ENCODE data around the gene PCDH18.
"Not testable (repeated sequence)": the region's sequence is repeated elsewhere in the genome, so short reads cannot be mapped to it uniquely, and the experiment has no call there.

Gene PCDH18

GRCh38 chr4:137531986-137532868, at the start of gene PCDH18:
Gene PCDH18, minus strand, starts transcription at chr4:137532494. Its CDS starts 406 bp downstream, at chr4:137532088.
- no peak for DNase-seq

GRCh38 chr4:137576446-137576845, 44.2 kb upstream of the PCDH18 start:
- no peak for DNase-seq

- DNase-seq: no peak
Measured at GRCh38 chr4:137572647-137573046, 40.4 kb upstream of the PCDH18 start.

- DNase-seq: no peak
Measured at GRCh38 chr4:137572163-137572562, 39.9 kb upstream of the PCDH18 start.

GRCh38 chr4:137559801-137560200, 27.5 kb upstream of the PCDH18 start:
- DNase-seq: no peak

GRCh38 chr4:137558951-137559350, 26.7 kb upstream of the PCDH18 start:
- DNase-seq: no peak

- no peak for DNase-seq
Measured at GRCh38 chr4:137545461-137545861, 13.2 kb upstream of the PCDH18 start.

GRCh38 chr4:137543648-137544047, 11.4 kb upstream of the PCDH18 start:
- no peak for DNase-seq

- no peak for DNase-seq
Measured at GRCh38 chr4:137543198-137543597, 10.9 kb upstream of the PCDH18 start.

- DNase-seq: no peak
Measured at GRCh38 chr4:137541876-137542646, 9.8 kb upstream of the PCDH18 start.

GRCh38 chr4:137541181-137541580, 8.9 kb upstream of the PCDH18 start:
- no peak for DNase-seq

GRCh38 chr4:137540356-137540755, 8.1 kb upstream of the PCDH18 start:
- DNase-seq: no peak

GRCh38 chr4:137538526-137538925, 6.2 kb upstream of the PCDH18 start:
- no peak for DNase-seq

GRCh38 chr4:137537807-137538206, 5.5 kb upstream of the PCDH18 start:
- not testable (repeated sequence) for DNase-seq

GRCh38 chr4:137536789-137537561, 4.7 kb upstream of the PCDH18 start:
- DNase-seq: no peak

GRCh38 chr4:137535718-137536117, 3.4 kb upstream of the PCDH18 start:
- no peak for DNase-seq

- no peak for DNase-seq
Measured at GRCh38 chr4:137534516-137534915, 2.2 kb upstream of the PCDH18 start.

- no peak for DNase-seq
Measured at GRCh38 chr4:137533855-137534254, 1.6 kb upstream of the PCDH18 start.

- no peak for DNase-seq
Measured at GRCh38 chr4:137532869-137533236, 559 bp upstream of the PCDH18 start.

- no peak for DNase-seq
Measured at GRCh38 chr4:137531168-137531985, 917 bp downstream of the PCDH18 start.

GRCh38 chr4:137530176-137530575, 2.1 kb downstream of the PCDH18 start:
- no peak for DNase-seq

- DNase-seq: no peak
Measured at GRCh38 chr4:137529432-137529831, 2.9 kb downstream of the PCDH18 start.
